ENCODE data around the gene COMMD8. TPM values are rescaled to one million over a fixed set of nuclear protein-coding genes. Genes with fewer than 3 reads are reported as not detected.

The COMMD8 gene
- total RNA-seq, 1 donor from 2014 or later = 13.1 TPM

GRCh38 chr4:47475411-47475810 lies 11.9 kb upstream of the COMMD8 start:
- ATAC-seq (ENCODE audit: poor library complexity) (no peak), DNase-seq (no peak)
- intact Hi-C loops (cut with DNase I) = no loop called here

DNA sequence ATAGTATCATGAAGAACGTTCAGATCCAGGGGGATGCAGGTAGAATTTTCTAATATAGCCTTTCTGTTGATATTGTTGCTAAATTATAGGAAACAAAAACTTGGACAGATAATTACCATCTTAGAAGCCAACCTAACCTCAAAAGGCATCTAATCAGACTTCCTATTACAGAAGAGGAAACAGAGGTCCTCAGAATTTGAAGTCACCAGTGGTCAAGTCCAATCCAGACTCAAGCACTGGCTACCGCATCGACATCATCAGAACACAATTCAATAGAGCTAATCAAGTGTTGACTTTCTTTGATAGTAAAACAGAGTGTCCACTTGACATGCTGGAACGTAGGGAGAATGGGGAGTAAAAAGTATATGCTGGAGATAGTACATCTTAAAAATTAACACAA lies 11.3 kb upstream of the COMMD8 start:
- intact Hi-C loops (cut with DNase I) = no loop called here
- no peak for DNase-seq
- no peak for ATAC-seq (ENCODE audit: poor library complexity)

DNA sequence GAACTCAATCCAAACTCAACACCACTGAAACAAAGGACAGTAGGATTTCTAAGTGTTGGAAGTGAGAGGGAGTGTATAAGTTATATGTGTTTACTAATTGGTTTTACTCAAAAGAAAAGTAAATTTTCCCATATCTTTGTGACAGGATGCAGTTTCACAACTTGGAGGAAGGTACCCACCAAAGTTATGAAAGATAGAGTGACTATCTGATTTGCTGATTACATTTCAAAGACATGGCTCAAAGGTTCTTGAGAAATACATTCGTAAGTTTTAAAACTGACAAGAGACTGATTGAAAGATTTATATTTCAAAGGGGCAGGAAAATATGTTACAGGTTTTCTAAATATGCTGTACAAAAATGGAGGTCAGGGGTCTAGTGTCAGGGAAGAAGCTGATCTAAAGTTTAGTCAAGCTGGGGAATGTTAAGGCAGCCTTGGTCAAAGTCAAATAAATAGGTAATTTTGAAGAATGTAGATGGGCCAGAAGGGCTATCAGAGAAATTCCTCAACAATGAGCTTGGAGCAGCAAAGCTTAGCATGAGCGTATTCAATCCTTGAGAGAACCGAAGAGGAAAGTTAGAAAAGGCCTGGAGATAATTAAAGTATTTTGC lies 9.7 kb upstream of the COMMD8 start:
- DNase-seq (no peak), ATAC-seq (ENCODE audit: poor library complexity) (no peak)
- intact Hi-C loops (cut with DNase I) = no loop called here

DNA sequence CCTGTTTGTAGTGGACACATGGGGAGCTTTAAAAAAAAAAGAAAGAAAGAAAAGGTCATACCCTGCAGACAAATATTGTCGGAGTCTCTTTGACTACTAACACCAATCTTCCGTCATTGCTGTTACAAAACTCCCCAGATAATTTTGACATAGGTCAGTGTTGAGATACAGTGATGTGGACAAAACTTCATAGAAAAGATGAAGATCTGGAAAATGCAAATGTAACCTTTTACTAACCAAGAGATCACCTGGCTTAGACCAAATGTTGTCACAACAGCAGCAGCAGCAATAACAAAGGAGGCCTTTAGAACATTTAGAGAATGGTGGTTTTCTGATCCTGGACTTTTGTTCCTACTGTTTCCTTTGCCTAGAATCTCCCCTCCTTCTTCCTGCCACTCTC lies 8.1 kb upstream of the COMMD8 start:
- ATAC-seq (ENCODE audit: poor library complexity) (no peak), DNase-seq (no peak)
- intact Hi-C loops (cut with DNase I) = no loop called here

GRCh38 chr4:47471064-47471463 lies 7.6 kb upstream of the COMMD8 start:
- ATAC-seq (ENCODE audit: poor library complexity) (no peak), DNase-seq (no peak)

GRCh38 chr4:47469951-47470350 lies 6.4 kb upstream of the COMMD8 start:
- intact Hi-C loops (cut with DNase I) = no loop called here
- ATAC-seq (ENCODE audit: poor library complexity) (no peak), DNase-seq (no peak)

More at GRCh38 chr4:47471064-47471463, 7.6 kb upstream of the COMMD8 start:
- intact Hi-C loops (cut with DNase I) = no loop called here

DNA sequence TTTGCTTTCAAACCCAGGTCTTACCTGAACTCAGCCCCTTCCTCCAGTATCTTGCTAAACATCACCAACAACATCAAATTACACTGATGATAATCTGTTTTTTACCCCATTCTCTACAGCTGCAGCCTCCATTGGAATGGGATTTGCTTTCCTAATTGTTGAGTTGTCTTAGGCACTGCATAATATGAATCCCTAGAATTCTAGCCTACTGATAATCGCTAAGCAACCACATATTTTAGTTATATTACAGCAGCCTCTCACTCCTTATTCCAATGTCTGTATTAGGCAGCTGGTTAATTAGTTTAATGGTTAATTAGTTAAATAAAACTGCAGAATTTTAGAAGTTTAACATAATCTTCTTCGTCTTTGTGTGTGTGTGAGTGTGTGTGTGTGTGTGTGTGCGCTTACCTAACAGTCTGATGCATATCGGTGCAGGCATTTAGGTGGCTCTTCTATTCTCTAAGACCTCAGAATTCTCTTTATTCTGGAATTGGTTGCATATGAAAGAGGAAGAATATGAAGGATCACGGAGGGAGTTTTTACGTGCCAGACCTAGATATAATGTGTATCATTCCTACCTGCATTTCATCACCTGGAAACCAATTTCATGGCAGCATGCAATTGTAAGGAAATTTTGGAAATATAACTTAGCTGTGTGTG lies 5.3 kb upstream of the COMMD8 start:
- intact Hi-C loops (cut with DNase I) = no loop called here
- DNase-seq (no peak), ATAC-seq (ENCODE audit: poor library complexity) (no peak)

GRCh38 chr4:47466056-47466785 lies 2.7 kb upstream of the COMMD8 start:
- no peak for ATAC-seq (ENCODE audit: poor library complexity)
- intact Hi-C loops (cut with DNase I) = no loop called here
- DNase-seq = no peak

DNA sequence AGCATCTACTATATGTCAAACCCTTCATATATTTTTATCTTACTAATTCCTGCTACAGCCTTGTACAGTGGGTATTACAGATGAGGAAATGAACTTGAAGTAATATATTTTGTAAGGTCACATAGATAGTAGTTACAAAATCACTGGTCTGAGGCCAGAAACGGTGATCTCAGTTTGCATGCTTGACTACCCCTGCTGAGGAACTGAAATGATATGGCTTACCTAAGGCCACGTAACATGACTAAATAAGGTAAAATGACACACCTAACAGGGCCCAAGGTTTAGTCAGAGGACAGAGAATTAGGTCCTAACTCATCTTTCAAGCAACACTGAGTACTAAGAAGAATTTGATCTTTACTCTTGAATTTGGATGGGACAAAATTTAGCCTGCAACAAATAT lies 1.5 kb upstream of the COMMD8 start:
- intact Hi-C loops (cut with DNase I) = no loop called here

GRCh38 chr4:47462799-47463234 lies 685 bp downstream of the COMMD8 start:
- intact Hi-C loops (cut with DNase I) = no loop called here
- ATAC-seq (ENCODE audit: poor library complexity) (peak; percentile 26), DNase-seq (no peak)

More for the DNA sequence above, 1.5 kb upstream of the COMMD8 start:
- DNase-seq = no peak
- ATAC-seq (ENCODE audit: poor library complexity) = no peak

DNA sequence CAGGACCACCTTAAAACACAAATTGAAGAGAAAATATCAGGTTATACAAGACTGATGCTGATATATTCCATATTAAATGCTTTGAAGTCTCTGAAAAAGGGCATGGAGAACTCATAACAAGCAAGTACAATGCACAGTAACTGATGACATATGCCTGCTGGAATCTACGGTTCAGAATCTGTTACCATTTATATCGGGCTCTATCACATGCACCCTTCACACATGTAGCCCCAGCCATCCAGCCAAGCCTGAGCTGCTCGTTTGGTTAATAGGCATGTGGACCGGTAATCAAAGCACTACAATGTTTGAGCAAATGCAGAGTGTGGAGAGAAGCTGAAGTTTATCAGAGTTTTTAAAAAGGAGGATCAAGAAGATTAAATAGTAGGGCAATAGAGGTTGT lies 11.8 kb downstream of the COMMD8 start:
- DNase-seq (no peak), ATAC-seq (ENCODE audit: poor library complexity) (peak; percentile 64)
- intact Hi-C loops (cut with DNase I) = no loop called here

DNA sequence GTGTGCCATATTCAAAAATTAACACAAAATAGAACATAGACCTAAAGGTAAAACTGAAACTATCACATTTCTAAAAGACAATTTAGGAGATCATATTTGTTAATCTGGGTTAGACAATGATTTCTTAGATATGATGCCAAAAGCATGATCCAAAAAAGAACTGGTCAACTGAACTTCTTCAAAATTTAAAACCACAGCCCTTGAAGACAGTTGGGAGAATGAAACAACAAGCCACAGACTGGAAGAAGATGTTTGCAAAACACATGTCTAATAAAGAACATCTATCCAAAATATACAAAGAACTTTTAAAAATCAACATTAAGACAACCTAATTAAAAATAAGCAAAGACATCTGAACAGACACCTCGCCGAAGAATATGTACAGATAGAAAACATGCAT lies 19.5 kb downstream of the COMMD8 start:
- no peak for DNase-seq
- ATAC-seq (ENCODE audit: poor library complexity) = no peak

GRCh38 chr4:47442980-47443379 lies 20.5 kb downstream of the COMMD8 start:
- ATAC-seq (ENCODE audit: poor library complexity) (no peak), DNase-seq (peak; percentile 35)
- intact Hi-C loops (cut with DNase I) = no loop called here

More for the DNA sequence above, 19.5 kb downstream of the COMMD8 start:
- intact Hi-C loops (cut with DNase I) = no loop called here

DNA sequence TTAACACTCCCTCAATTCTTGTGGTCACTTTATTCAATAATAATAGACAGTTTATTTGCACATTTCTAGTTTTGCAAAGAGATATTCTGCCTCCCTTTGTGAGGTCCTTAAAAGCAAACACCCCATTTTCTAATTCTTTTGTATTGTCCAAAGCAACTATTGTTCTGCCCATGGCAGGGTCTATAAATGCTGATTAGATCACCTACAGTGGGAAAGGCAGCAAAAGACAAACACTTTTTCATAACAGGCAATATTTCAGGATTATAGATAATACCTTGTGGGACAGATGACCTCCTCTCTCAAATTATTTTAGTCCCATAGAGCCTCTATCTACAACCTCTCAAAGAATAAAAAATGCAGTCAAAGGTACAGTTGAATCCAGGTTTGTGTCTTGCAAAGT lies 28.6 kb downstream of the COMMD8 start:
- DNase-seq (no peak), ATAC-seq (ENCODE audit: poor library complexity) (no peak)
- intact Hi-C loops (cut with DNase I) = no loop called here

DNA sequence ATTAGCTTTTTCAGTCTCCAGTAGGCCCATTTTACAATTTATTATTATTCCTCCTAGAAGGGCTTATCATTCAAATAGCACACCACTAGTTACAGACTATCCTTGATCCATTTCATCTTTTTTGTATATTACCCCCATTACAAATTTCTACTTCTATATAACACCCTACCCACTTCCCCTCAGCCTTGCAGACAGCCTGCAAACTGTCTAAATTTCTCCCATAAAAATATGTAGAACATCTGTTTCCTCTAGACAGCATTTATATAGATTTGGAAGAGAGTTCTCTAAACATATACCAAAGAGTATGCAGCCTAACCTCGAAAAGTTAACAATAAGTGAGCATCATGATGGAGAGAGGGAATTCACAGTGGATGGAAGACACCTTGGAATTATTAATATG lies 30.8 kb downstream of the COMMD8 start:
- intact Hi-C loops (cut with DNase I) = no loop called here
- DNase-seq (no peak), ATAC-seq (ENCODE audit: poor library complexity) (no peak)

DNA sequence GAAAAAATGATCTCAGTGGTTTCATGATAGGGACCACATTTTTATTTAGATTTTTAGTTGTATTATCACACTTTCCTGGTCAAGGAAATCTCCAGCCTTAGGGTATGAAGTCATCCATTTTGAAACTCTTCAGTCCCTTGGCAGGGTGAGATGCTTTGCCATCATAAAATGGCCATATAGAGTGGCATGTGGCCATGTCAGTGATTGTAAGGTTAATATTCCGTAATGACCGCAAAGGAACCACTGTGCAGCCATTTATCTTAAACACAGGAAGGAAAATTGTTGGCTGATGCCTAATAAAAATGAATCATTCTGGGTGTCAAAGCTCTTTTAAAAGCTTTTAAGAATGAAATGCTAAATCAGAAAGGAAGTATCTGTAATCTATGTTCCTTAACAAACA lies 35.6 kb downstream of the COMMD8 start:
- intact Hi-C loops (cut with DNase I) = no loop called here
- DNase-seq (no peak), ATAC-seq (ENCODE audit: poor library complexity) (no peak)

DNA sequence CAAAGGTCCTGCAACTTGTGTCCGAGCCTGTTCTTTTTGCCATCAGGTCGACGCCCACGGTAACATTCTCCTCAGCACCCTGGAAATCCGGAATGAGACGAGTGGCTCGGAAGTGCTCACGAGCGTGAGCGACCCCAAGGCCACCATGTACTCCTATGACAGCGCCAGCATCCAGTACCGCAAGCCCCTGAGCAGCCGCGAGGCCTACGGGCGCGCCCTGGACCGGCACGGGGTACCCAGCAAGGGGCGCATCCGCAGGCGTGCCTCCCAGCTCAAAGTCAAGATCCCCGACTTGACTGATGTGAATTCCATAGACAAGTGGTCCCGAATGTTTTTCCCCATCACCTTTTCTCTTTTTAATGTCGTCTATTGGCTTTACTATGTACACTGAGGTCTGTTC lies 37.9 kb downstream of the COMMD8 start:
- intact Hi-C loops (cut with DNase I) = no loop called here
- DNase-seq (no peak), ATAC-seq (ENCODE audit: poor library complexity) (no peak)

DNA sequence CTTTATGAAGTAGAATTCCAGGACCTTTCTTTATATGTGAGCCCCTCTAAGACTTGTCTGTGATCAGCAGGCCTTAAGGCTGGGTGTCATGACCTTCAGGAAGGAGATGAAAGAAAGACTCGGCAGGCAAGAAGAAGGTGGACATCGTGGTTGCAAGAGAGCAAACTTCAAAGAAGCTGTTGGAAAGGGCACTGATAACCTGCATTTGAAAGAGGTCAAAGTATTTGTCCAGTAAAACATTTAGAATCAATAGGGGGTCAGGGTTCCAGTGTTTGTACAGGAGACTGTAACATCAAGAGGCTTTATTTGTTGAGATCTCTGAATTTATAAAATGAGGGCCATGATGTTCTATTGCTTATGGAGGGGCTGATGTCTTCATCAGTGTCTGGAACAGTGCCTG lies 44.2 kb downstream of the COMMD8 start:
- DNase-seq (no peak), ATAC-seq (ENCODE audit: poor library complexity) (no peak)
- intact Hi-C loops (cut with DNase I) = no loop called here

GRCh38 chr4:47418147-47418546 lies 45.4 kb downstream of the COMMD8 start:
- intact Hi-C loops (cut with DNase I) = no loop called here
- DNase-seq = no peak
- no peak for ATAC-seq (ENCODE audit: poor library complexity)

- no peak for ATAC-seq (ENCODE audit: poor library complexity)
- DNase-seq = no peak
- intact Hi-C loops (cut with DNase I) = no loop called here
These were observed 47.8 kb downstream of the COMMD8 start for GRCh38 chr4:47415719-47416118.

All from Right ventricle myocardium superior (tissue), 1 donor.